HepG2 (cell line): ENCODE results near the gene NBEAL2. TPM values are rescaled to one million over a fixed set of nuclear protein-coding genes. Genes with fewer than 3 reads are reported as not detected.

Experiments used
- ATAC-seq: fragments of 200-7000 bp; cut with Tn5 transposase; 3 replicates; pipeline ENCODE4 v1.9.1; 2020; ENCODE audit warnings: mild to moderate bottlenecking, moderate library complexity
- BruUV-seq: library from RNA; stranded (reverse); fragments of 400-500 nt; replicated peaks from 2 replicates; lab custom pipeline; 2021; lab: Mats Ljungman, UMichigan
- CTCF ChIA-PET: fragments of 300-600 bp; formaldehyde crosslinking; extraction: SDS; loops from one replicate; lab custom pipeline; 2021; ENCODE audit warnings: low total read pairs, inconsistent platforms, low intra/inter-chr PET ratio; lab: Yijun Ruan, JAX
- POLR2A ChIA-PET: fragments of 350-600 bp; sonication (Branson Sonifier 250); formaldehyde crosslinking; loops from one replicate; lab custom pipeline; 2020; ENCODE audit warnings: antibody characterized with exemption, inconsistent platforms; lab: Yijun Ruan, JAX
- DNase-seq: peaks from one replicate; pipeline ENCODE4 v3.0.0-alpha.2; 2015; ENCODE audit warnings: low spot score
- FAIRE-seq: peaks from 3 replicates; lab custom pipeline; 2011; peaks lifted over from hg19 to GRCh38; lab: Jason Lieb, UNC
- H2AFZ ChIP-seq: one replicate; pipeline ENCODE4 v1.6.1; 2011; ENCODE audit warnings: low read length, inconsistent platforms
- H3K27ac ChIP-seq: fragments of 300-600 bp; 3 replicates; pipeline ENCODE4 v1.8.0; 2011; ENCODE audit warnings: mixed run types, mild to moderate bottlenecking, mixed read lengths, low read length, inconsistent platforms; ENCODE audit not compliant: insufficient read depth; ENCODE audit errors: extremely low read length
- H3K27me3 ChIP-seq, 2 experiments: fragments of 200-600 bp in 1 of 2; 2 replicates in 1 of 2; 3 replicates in 1 of 2; pipeline versions ENCODE4 v1.6.0 to v1.8.0; 2011; ENCODE audit warnings: low read length in 2 of 2, mild to moderate bottlenecking in 2 of 2, moderate library complexity in 2 of 2, inconsistent platforms in 1 of 2; ENCODE audit not compliant: insufficient read depth in 2 of 2, control insufficient read depth in 1 of 2
- H3K36me3 ChIP-seq, 2 experiments: fragments of 200-600 bp in 1 of 2; replicated peaks in 1 of 2; 2 replicates in 1 of 2; 3 replicates in 1 of 2; pipeline versions ENCODE4 v1.5.1 to v1.8.0; 2011; ENCODE audit warnings: low read length in 2 of 2, inconsistent platforms in 1 of 2; ENCODE audit not compliant: insufficient read depth in 2 of 2, control insufficient read depth in 1 of 2
- H3K4me1 ChIP-seq: 2 replicates; pipeline ENCODE4 v1.5.1; 2012; ENCODE audit warnings: low read length, inconsistent platforms; ENCODE audit not compliant: insufficient read depth
- H3K4me2 ChIP-seq: 2 replicates; pipeline ENCODE4 v1.6.0; 2011; ENCODE audit warnings: low read depth, low read length, inconsistent platforms
- H3K4me3 ChIP-seq, 3 experiments: fragments of 200-600 bp in 1 of 3; sonication (generic), shearing (Covaris generic) in 1 of 3; replicated peaks in 1 of 3; 2 replicates each; pipeline ENCODE4 v1.5.1; 2011 to 2016; ENCODE audit warnings: low read length in 3 of 3, inconsistent platforms in 2 of 3, low read depth in 2 of 3, mild to moderate bottlenecking in 2 of 3, control low read depth in 1 of 3, mixed read lengths in 1 of 3; ENCODE audit not compliant: insufficient read depth in 1 of 3
- H3K79me2 ChIP-seq: one replicate; pipeline ENCODE4 v1.6.1; 2011; ENCODE audit warnings: low read length, inconsistent platforms; ENCODE audit not compliant: insufficient read depth
- H3K9ac ChIP-seq: 2 replicates; pipeline ENCODE4 v1.6.0; 2011; ENCODE audit warnings: mild to moderate bottlenecking, low read depth, low read length, inconsistent platforms; ENCODE audit not compliant: insufficient read depth
- H3K9me3 ChIP-seq: 2 replicates; pipeline ENCODE4 v1.5.1; 2012; ENCODE audit warnings: mild to moderate bottlenecking, low read length
- H4K20me1 ChIP-seq: 2 replicates; pipeline ENCODE4 v1.6.0; 2011; ENCODE audit warnings: inconsistent platforms, mild to moderate bottlenecking, low read length, moderate library complexity; ENCODE audit not compliant: insufficient read depth
- ARID5B ChIP-seq: IDR thresholded peaks from 2 replicates; pipeline ENCODE4 v1.4.0; 2020; ENCODE audit warnings: mild to moderate bottlenecking, missing genetic modification reagents
- IKZF4 ChIP-seq: sonication (generic); formaldehyde crosslinking; IDR thresholded peaks from 2 replicates; pipeline ENCODE4 v1.5.1; 2020; ENCODE audit warnings: borderline replicate concordance, mild to moderate bottlenecking, low read depth, missing genetic modification reagents; ENCODE audit errors: not compliant biosample characterization
- JUNB ChIP-seq: sonication (generic); formaldehyde crosslinking; IDR thresholded peaks from 2 replicates; pipeline ENCODE4 v1.8.0; 2022; ENCODE audit warnings: missing genetic modification reagents, mild to moderate bottlenecking, borderline replicate concordance
- PRMT3 ChIP-seq: sonication (generic); formaldehyde crosslinking; IDR thresholded peaks from 2 replicates; pipeline ENCODE4 v1.8.1; 2022; ENCODE audit warnings: low read depth, mild to moderate bottlenecking, moderate library complexity, missing genetic modification reagents, borderline replicate concordance
- RAD21 ChIP-seq: fragments of 450-650 bp; formaldehyde crosslinking; IDR thresholded peaks from 2 replicates; pipeline ENCODE4 v1.5.0; 2020; ENCODE audit warnings: mild to moderate bottlenecking
- ZNF772 ChIP-seq: sonication (generic); formaldehyde crosslinking; IDR thresholded peaks from 2 replicates; pipeline ENCODE4 v1.5.0; 2020; ENCODE audit warnings: mild to moderate bottlenecking, missing genetic modification reagents
- ZNF777 ChIP-seq: sonication (generic); formaldehyde crosslinking; IDR thresholded peaks from 2 replicates; pipeline ENCODE4 v1.4.0; 2020; ENCODE audit warnings: missing genetic modification reagents
- ZNF878 ChIP-seq: sonication (generic); formaldehyde crosslinking; IDR thresholded peaks from 2 replicates; pipeline ENCODE4 v1.8.1; 2023; ENCODE audit warnings: mild to moderate bottlenecking, missing genetic modification reagents, moderate library complexity
- WGBS: methylation state at CpG from one replicate; pipeline ENCODE4 v1.1.6; 2017; ENCODE audit warnings: low lambda C conversion rate; 5-methylcytosine and 5-hydroxymethylcytosine counted together
- in situ Hi-C: cut with HindIII; loops from 2 replicates; pipeline ENCODE4 v1.10.0; 2017; ENCODE audit warnings: low pct_unique_long_range_greater_than_20kb; ENCODE audit not compliant: extremely low pct_ligation_motif_present
- intact Hi-C: fragments of 100-400 bp; cut with micrococcal nuclease; formaldehyde crosslinking; loops from one replicate; pipeline ENCODE4 v1.10.0; 2022; ENCODE audit not compliant: unreplicated experiment
- polyA plus RNA-seq, 8 experiments: library from polyadenylated mRNA; depleted of rRNA in 3 of 8; stranded (reverse) in 7 of 8; unstranded in 1 of 8; fragments of >200 nt; fragmentation: Illumina TruSeq in 4 of 8; extraction: Trizol in 4 of 8; gene quantifications; 2 replicates each; pipeline versions ENCODE4 v1.2.1 to v1.2.3, GENCODE V29; 2011 to 2016; ENCODE audit warnings: low read depth in 4 of 8, missing spikeins in 1 of 8, mixed read lengths in 1 of 8; ENCODE audit not compliant: insufficient read depth in 1 of 8
- total RNA-seq, 5 experiments: library from RNA; depleted of rRNA; stranded (reverse); fragments of >200 nt; fragmentation: Illumina TruSeq; extraction: Trizol; gene quantifications; 2 replicates each; pipeline ENCODE4 v1.2.3, GENCODE V29; 2016; ENCODE audit warnings: low read depth in 1 of 5
- TF ChIP-seq, protein P1 (sequence below), 2 experiments: sonication (generic) in 1 of 2; formaldehyde crosslinking in 1 of 2; IDR thresholded peaks; 2 replicates each; pipeline versions ENCODE4 v1.6.1 to v1.9.0; 2014 to 2022; ENCODE audit warnings: antibody characterized with exemption in 1 of 2, borderline replicate concordance in 1 of 2, inconsistent platforms in 1 of 2, low read depth in 1 of 2, missing genetic modification reagents in 1 of 2

The NBEAL2 gene
- total and polyA plus RNA-seq, 2 of the 13 experiments (the other 11 are each of a cell fraction or from before 2014, with no cell fraction given) = 9.7 to 12.4 TPM

DNA sequence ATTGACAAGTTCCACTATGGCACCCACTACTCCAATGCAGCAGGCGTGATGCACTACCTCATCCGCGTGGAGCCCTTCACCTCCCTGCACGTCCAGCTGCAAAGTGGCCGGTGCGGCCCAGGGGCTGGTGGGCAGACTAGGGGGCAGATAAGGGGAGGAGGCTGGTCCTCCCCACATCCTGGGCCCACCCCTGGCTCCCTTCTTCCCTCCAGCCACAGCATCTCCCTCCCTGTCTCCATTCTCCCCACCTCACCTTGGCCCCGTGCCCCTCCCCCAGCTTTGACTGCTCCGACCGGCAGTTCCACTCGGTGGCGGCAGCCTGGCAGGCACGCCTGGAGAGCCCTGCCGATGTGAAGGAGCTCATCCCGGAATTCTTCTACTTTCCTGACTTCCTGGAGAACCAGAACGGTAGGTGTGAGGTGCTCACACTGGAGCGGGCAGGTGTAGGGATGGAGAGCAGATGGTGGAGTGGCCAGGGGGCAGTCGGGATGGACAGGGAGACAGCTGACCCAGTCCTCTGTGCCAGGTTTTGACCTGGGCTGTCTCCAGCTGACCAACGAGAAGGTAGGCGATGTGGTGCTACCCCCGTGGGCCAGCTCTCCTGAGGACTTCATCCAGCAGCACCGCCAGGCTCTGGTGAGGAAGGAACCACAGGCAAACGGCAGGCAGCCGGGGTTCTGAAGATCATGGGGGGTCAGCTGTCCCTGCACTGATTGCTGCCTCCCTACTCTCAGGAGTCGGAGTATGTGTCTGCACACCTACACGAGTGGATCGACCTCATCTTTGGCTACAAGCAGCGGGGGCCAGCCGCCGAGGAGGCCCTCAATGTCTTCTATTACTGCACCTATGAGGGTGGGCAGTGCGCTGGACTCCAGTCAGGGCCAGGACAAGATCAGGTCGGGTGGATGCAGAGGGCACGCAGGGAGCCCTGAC, 26.0 kb downstream of the NBEAL2 start:
- BruUV-seq = no TSS peak
- CTCF ChIA-PET = no interaction called here
- no peak overlapping the region for H2AFZ ChIP-seq
- TF ChIP-seq JUNB (CRISPR knock-in tag) (no peak), ZNF777 (CRISPR knock-in tag) (no peak), ZNF878 (CRISPR knock-in tag) (no peak), ZNF772 (CRISPR knock-in tag) (no peak), PRMT3 (no peak), ARID5B (CRISPR knock-in tag) (no peak), RAD21 (CRISPR knock-in tag) (no peak), IKZF4 (no peak)
- TF ChIP-seq, protein P1, sequence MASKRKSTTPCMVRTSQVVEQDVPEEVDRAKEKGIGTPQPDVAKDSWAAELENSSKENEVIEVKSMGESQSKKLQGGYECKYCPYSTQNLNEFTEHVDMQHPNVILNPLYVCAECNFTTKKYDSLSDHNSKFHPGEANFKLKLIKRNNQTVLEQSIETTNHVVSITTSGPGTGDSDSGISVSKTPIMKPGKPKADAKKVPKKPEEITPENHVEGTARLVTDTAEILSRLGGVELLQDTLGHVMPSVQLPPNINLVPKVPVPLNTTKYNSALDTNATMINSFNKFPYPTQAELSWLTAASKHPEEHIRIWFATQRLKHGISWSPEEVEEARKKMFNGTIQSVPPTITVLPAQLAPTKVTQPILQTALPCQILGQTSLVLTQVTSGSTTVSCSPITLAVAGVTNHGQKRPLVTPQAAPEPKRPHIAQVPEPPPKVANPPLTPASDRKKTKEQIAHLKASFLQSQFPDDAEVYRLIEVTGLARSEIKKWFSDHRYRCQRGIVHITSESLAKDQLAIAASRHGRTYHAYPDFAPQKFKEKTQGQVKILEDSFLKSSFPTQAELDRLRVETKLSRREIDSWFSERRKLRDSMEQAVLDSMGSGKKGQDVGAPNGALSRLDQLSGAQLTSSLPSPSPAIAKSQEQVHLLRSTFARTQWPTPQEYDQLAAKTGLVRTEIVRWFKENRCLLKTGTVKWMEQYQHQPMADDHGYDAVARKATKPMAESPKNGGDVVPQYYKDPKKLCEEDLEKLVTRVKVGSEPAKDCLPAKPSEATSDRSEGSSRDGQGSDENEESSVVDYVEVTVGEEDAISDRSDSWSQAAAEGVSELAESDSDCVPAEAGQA (IDR thresholded peaks at IDR 0.05; ENCODE audit: low read depth) = no peak
- TF ChIP-seq, protein P1 (CRISPR knock-in tag; IDR thresholded peaks at IDR 0.05; ENCODE audit: borderline replicate concordance) = no peak

More for the DNA sequence above, 26.0 kb downstream of the NBEAL2 start:
- Histone ChIP-seq H3K27ac (no peak overlapping the region), H3K9me3 (no peaks in the 10 kb centered on the region), H3K36me3 (peaks cover 8 to 28% of the 10 kb centered on the region in 2 experiments), H3K79me2 (no peaks in the 10 kb centered on the region), H3K4me1 (no peaks in the 10 kb centered on the region; the same call in 1 of the 2 replicates), H3K9ac (no peak overlapping the region), H3K27me3 (no peaks in the 10 kb centered on the region), H3K4me2 (no peak overlapping the region), H3K4me3 (no peak overlapping the region), H4K20me1 (no peaks in the 10 kb centered on the region)
- POLR2A ChIA-PET = interaction anchor here (1.0 kb wide), 1 partner anchor 29 kb away, joined by 4 read pairs; the partner anchor contains the start of gene CCDC12
- in situ Hi-C loops (no loop called here), intact Hi-C loops (no loop called here)
- ATAC-seq = no peak
- DNase-seq = no peak
- WGBS = 95% methylated on average over 18 of the region's 32 CpGs
- no peak for FAIRE-seq
